ENCODE results near the gene ZNF844. TPM values are rescaled to one million over a fixed set of nuclear protein-coding genes. Genes with fewer than 3 reads are reported as not detected.
A peak's percentile ranks its signal among the peaks of the same experiment; 100 is the strongest.

The ZNF844 gene
- total RNA-seq, 1 donor from 2014 or later, result 9.4 TPM

DNA sequence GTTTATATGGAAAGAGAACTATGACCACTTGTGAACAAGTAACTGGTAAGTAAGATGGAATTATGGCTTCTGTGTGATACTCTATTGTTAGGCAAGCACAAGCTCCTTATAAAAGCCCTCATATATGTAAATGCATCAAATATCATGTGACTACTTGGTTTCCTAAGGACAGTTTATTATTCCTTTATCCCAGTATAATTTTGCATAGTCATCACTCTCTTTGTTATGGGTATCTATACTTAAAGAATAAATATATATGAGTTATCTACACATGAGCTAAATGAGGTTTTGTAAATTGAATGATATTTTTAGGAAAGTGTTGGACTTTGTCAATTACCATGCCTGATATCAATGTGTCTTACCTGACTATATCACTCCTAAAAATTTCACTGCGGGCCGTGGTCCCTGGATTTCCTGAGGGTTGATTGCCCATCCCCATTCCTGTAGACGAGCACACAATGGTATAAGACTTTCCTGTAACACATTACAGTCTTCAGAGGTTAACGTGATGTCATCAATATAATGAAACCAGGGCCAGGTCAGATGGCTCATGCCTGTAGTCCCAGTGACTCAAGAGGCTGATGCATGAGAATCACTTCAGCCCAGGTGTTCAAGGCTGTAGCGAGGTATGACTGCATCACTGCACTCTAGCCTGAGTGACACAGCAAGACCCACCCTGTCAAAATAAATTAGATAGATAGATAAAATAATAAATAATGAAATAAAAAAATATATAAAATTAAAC is 20.7 kb downstream of the ZNF844 start:
- peaks cover 21% of the 10 kb centered on the region for H3K36me3 Mint-ChIP-seq (ENCODE audit: low read depth)
- peaks cover 15% of the 10 kb centered on the region for H3K9me3 Mint-ChIP-seq
- DNase-seq (ENCODE audit: low read depth, low spot score), result no peak
- H3K27ac Mint-ChIP-seq (ENCODE audit: unreplicated experiment), result no peak overlapping the region
- peaks cover 1% of the 10 kb centered on the region for H3K4me1 Mint-ChIP-seq
- TF ChIP-seq, protein P1, sequence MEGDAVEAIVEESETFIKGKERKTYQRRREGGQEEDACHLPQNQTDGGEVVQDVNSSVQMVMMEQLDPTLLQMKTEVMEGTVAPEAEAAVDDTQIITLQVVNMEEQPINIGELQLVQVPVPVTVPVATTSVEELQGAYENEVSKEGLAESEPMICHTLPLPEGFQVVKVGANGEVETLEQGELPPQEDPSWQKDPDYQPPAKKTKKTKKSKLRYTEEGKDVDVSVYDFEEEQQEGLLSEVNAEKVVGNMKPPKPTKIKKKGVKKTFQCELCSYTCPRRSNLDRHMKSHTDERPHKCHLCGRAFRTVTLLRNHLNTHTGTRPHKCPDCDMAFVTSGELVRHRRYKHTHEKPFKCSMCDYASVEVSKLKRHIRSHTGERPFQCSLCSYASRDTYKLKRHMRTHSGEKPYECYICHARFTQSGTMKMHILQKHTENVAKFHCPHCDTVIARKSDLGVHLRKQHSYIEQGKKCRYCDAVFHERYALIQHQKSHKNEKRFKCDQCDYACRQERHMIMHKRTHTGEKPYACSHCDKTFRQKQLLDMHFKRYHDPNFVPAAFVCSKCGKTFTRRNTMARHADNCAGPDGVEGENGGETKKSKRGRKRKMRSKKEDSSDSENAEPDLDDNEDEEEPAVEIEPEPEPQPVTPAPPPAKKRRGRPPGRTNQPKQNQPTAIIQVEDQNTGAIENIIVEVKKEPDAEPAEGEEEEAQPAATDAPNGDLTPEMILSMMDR (conservative IDR thresholded peaks at IDR 0.05), result no peak
- H3K4me3 Mint-ChIP-seq, result no peak overlapping the region
- H3K27me3 Mint-ChIP-seq (ENCODE audit: low read depth), result no peaks in the 10 kb centered on the region

DNA sequence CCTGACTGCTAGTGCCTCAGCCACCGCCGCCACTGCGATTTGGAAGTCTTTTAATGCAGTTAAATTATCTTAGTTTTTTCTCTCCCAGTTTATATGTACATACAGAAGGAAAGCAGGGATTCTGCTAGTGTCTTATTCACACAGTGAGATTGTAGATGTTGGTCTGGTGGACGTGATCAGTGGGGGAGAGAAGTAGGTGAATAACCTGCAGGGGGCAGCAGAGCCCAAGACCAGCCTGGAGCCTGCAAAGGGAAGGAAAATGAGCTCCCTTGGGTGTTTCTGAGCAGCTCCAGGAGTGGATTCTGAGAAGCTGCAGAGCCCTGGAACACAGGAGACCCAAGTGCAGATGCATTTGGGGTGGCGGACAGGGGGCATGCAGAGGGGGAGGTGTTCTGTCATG is 26.3 kb downstream of the ZNF844 start:
- Mint-ChIP-seq H3K4me1 (peaks cover 28% of the 10 kb centered on the region), H3K4me3 (peak overlapping the region; percentile 97), H3K27me3 (ENCODE audit: low read depth) (no peaks in the 10 kb centered on the region), H3K9me3 (peaks cover 14% of the 10 kb centered on the region), H3K36me3 (ENCODE audit: low read depth) (peaks cover 19% of the 10 kb centered on the region), H3K27ac (ENCODE audit: unreplicated experiment) (no peak overlapping the region)
- peak; percentile 54 for DNase-seq (ENCODE audit: low read depth, low spot score)
- TF ChIP-seq, protein P1 (conservative IDR thresholded peaks at IDR 0.05), result peak; percentile 68

DNA sequence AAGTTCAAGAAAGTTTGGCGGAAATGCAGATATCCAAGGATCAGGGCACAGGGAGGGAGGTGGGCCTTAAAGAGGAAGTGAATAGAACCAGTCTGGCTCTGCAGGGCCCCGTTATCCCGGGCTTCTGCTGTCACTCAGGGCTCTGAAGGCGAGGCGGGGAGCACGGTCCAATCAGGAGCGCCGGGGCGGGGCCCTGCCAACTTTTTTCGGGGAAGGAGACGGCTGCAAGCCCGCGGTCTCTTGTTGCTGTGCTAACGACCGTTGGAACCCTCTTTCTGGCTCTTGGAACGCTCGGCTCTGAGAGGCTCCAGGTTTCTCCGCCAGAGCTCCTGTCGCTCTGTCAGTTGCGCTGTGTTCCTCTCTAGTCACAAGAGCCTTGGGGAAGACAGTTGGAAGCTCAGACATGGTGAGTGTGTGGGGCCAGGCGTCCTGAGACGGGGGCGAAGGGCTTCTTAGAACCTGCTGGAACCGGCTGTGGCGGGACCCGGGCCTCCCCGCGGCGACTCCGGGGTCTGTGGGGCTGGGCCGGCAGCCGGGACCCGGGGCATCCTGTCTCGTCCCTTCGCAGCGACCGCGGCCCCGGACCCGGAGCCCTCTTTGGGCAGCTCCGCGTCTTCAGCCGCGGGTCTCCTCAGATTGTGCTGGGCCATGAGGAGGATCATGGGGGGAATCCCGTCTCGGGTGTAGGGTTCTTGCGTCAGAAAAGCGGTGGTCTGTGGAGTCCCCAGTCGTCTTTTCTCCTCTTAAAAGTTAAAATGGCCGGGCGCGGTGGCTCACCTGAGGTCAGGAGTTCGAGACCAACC is 27.7 kb downstream of the ZNF844 start:
- peaks cover 24% of the 10 kb centered on the region for H3K36me3 Mint-ChIP-seq (ENCODE audit: low read depth)
- peaks cover 13% of the 10 kb centered on the region for H3K9me3 Mint-ChIP-seq
- DNase-seq (ENCODE audit: low read depth, low spot score), result peak; percentile 87
- TF ChIP-seq, protein P1 (conservative IDR thresholded peaks at IDR 0.05), result no peak
- H3K27ac Mint-ChIP-seq (ENCODE audit: unreplicated experiment), result peak overlapping the region; percentile 93
- peaks cover 28% of the 10 kb centered on the region for H3K4me1 Mint-ChIP-seq
- H3K4me3 Mint-ChIP-seq, result peak overlapping the region; percentile 97
- no peaks in the 10 kb centered on the region for H3K27me3 Mint-ChIP-seq (ENCODE audit: low read depth)

DNA sequence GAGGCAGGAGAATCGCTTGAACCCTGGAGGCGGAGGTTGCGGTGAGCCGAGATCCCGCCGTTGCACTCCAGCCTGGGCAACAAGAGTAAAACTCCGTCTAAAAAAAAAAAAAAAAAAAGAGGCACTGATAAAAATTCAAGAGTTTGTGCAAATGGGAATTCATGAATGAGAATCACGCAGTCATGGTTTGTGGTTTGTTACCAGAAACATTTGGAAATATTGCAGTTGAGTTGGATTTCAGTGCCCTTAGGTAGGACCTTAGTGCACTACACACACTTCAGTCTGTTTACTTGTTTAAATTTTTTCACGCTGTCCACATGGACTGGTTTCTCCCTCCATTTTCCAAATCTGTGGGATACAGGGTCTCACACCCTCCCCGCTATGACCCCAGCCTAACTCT is 28.4 kb downstream of the ZNF844 start:
- H3K9me3 Mint-ChIP-seq, result peaks cover 11% of the 10 kb centered on the region
- TF ChIP-seq, protein P1 (conservative IDR thresholded peaks at IDR 0.05), result no peak
- H3K4me1 Mint-ChIP-seq, result peaks cover 28% of the 10 kb centered on the region
- H3K4me3 Mint-ChIP-seq, result peak overlapping the region; percentile 97
- no peak for DNase-seq (ENCODE audit: low read depth, low spot score)
- peaks cover 27% of the 10 kb centered on the region for H3K36me3 Mint-ChIP-seq (ENCODE audit: low read depth)
- peak overlapping the region; percentile 87 for H3K27ac Mint-ChIP-seq (ENCODE audit: unreplicated experiment)
- H3K27me3 Mint-ChIP-seq (ENCODE audit: low read depth), result no peaks in the 10 kb centered on the region

DNA sequence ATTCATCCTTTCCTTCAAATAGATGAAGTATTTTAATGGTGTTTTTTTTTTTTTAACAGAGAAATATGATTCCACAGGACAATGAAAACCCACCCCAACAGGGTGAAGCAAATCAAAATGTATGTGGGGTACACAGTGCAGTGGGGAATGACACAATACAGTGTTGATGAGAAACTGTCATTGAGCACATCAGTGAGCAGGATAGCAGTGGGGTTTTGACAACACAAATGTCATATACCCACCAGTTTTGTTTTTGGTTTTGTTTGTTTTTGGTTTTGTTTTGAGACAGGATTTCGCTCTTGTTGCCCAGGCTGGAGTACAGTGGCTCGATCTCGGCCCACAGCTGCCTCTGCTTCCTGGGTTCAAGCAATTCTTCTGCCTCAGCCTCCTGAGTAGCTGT is 29.2 kb downstream of the ZNF844 start:
- no peak overlapping the region for H3K27ac Mint-ChIP-seq (ENCODE audit: unreplicated experiment)
- no peaks in the 10 kb centered on the region for H3K27me3 Mint-ChIP-seq (ENCODE audit: low read depth)
- peak overlapping the region; percentile 97 for H3K4me3 Mint-ChIP-seq
- TF ChIP-seq, protein P1 (conservative IDR thresholded peaks at IDR 0.05), result no peak
- H3K4me1 Mint-ChIP-seq, result peaks cover 28% of the 10 kb centered on the region
- peaks cover 36% of the 10 kb centered on the region for H3K36me3 Mint-ChIP-seq (ENCODE audit: low read depth)
- H3K9me3 Mint-ChIP-seq, result peaks cover 12% of the 10 kb centered on the region
- no peak for DNase-seq (ENCODE audit: low read depth, low spot score)
